Measurements from ENCODE around the gene DOK7. TPM values are rescaled to one million over a fixed set of nuclear protein-coding genes. Genes with fewer than 3 reads are reported as not detected.

DOK7 gene
- total RNA-seq, 1 experiment from 2014 or later = 0.26 TPM

DNA sequence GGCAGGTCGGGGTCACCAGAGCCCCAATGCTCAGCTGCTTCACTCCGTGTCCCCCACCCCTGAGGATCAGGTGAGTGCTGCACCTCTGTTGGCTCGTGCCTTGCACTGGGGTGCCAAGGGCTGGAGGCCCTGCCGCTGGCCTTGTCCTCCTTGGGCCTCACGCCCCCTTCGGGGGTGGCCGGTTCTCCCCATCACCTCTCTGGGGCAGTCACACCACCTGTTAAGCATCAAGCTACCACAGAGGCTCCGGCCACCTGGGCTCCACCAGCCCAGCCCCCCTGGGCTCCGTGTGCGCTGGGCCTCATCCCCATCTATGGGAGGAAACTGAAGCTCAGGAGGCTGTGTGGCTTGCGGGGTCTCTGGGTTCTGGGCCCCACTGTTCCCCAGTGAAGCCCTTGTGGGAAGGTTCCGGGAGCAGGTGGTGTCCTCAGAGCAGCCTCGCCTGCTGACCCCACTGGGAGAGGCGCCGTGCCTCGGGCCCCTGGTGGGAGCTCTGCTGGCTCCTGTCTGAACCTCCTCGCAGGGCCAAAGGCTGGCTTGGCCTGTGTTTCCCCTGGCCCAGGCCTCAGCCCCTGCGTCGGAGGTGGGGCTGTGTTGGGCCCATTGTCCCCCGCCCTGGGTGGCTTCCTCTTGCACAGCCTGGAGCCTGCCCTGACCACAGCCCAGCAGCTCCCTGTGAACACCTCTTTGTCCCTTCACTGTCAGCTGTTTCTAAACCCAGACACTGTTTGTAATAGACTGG, 30.8 kb downstream of the DOK7 start:
- Histone ChIP-seq H3K4ac (ENCODE audit: low read depth, low read length) (no peak overlapping the region), H3K4me1 (ENCODE audit: insufficient read depth, low read length) (no peaks in the 10 kb centered on the region), H3T11ph (ENCODE audit: low read length) (no peak overlapping the region), H3K23me2 (ENCODE audit: insufficient read length, low read depth, low read length, poor library complexity, severe bottlenecking) (no peaks in the 10 kb centered on the region), H3K27ac (ENCODE audit: insufficient read length, low read depth, low read length) (no peak overlapping the region), H3K9ac (ENCODE audit: extremely low read depth, insufficient read length, low read length) (no peak overlapping the region), H3K79me2 (ENCODE audit: insufficient read depth, low read length) (no peaks in the 10 kb centered on the region), H2BK5ac (ENCODE audit: insufficient read length, low read length) (no peak overlapping the region), H3K23ac (ENCODE audit: insufficient read length, low read depth, low read length) (no peak overlapping the region), H4K20me1 (ENCODE audit: control insufficient read depth, insufficient read depth, insufficient read length) (peaks cover 4% of the 10 kb centered on the region), H2BK12ac (ENCODE audit: insufficient read length, low read depth, low read length) (no peak overlapping the region), H3K14ac (ENCODE audit: insufficient read depth, low read length) (no peak overlapping the region), H3K27me3 (ENCODE audit: insufficient read depth, low read length) (peaks cover 33% of the 10 kb centered on the region; the same call in 1 of the 2 replicates), H4K5ac (ENCODE audit: insufficient read length, low read depth, low read length) (no peak overlapping the region), H2BK120ac (ENCODE audit: low read depth, low read length, poor library complexity, severe bottlenecking) (no peak overlapping the region), H2BK15ac (ENCODE audit: low read depth, low read length) (no peak overlapping the region), H4K8ac (replicated peaks; ENCODE audit: insufficient read length, low read depth, low read length) (no peak overlapping the region), H2AK5ac (ENCODE audit: insufficient read length, low read length) (no peak overlapping the region), H3K79me1 (ENCODE audit: insufficient read depth, low read depth, low read length, poor library complexity, severe bottlenecking) (no peaks in the 10 kb centered on the region), H4K91ac (ENCODE audit: insufficient read length, low read depth, low read length) (no peak overlapping the region), H3K56ac (ENCODE audit: insufficient read length, low read depth, low read length) (no peak overlapping the region), H3K4me2 (ENCODE audit: insufficient read depth, insufficient read length, low read length) (no peak overlapping the region), H2AFZ (ENCODE audit: low read length) (no peak overlapping the region), H3K9me3 (ENCODE audit: control insufficient read depth, low read depth, low read length) (no peaks in the 10 kb centered on the region), H2BK20ac (ENCODE audit: low read depth, low read length, poor library complexity, severe bottlenecking) (no peak overlapping the region), H3K18ac (ENCODE audit: insufficient read length, low read depth, low read length) (no peak overlapping the region)
- Mint-ChIP-seq H3K36me3 (ENCODE audit: insufficient read depth in 1 of 3, low read depth in 3 of 3) (no peaks in the 10 kb centered on the region; a peak in 1 of 7 replicates), H3K27me3 (ENCODE audit: low read depth) (peaks cover 95% of the 10 kb centered on the region), H3K4me1 (peaks cover 12 to 34% of the 10 kb centered on the region in 2 experiments), H3K4me3 (no peak overlapping the region), H3K9me3 (no peaks in the 10 kb centered on the region; a peak in 1 of 5 replicates), H3K27ac (no peak overlapping the region)
- TF ChIP-seq, protein P1, sequence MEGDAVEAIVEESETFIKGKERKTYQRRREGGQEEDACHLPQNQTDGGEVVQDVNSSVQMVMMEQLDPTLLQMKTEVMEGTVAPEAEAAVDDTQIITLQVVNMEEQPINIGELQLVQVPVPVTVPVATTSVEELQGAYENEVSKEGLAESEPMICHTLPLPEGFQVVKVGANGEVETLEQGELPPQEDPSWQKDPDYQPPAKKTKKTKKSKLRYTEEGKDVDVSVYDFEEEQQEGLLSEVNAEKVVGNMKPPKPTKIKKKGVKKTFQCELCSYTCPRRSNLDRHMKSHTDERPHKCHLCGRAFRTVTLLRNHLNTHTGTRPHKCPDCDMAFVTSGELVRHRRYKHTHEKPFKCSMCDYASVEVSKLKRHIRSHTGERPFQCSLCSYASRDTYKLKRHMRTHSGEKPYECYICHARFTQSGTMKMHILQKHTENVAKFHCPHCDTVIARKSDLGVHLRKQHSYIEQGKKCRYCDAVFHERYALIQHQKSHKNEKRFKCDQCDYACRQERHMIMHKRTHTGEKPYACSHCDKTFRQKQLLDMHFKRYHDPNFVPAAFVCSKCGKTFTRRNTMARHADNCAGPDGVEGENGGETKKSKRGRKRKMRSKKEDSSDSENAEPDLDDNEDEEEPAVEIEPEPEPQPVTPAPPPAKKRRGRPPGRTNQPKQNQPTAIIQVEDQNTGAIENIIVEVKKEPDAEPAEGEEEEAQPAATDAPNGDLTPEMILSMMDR (conservative IDR thresholded peaks at IDR 0.05) = no peak
- DNase-seq = no peak
- no CpG with 5 or more reads among the region's 20 CpGs for WGBS (ENCODE audit: extremely low coverage, insufficient read length, low lambda C conversion rate)

Measured in H9 (cell line).